NB4 (cell line): Measurements from ENCODE around the gene AP1G2.

Experiments
- DNase-seq: peaks from one replicate; pipeline ENCODE4 v3.0.0; 2010; ENCODE audit warnings: low read depth
- H3K4me3 ChIP-seq: one replicate; pipeline ENCODE4 v1.5.1; 2011; ENCODE audit warnings: mild to moderate bottlenecking, low read depth, low read length, moderate library complexity
- CTCF ChIP-seq: IDR thresholded peaks from one replicate; pipeline ENCODE4 v1.5.1; 2012; ENCODE audit warnings: low read depth, low read length
- MAX ChIP-seq: IDR thresholded peaks from 2 replicates; pipeline ENCODE4 v1.6.1; 2011; ENCODE audit warnings: low read depth, low read length
- MYC ChIP-seq: IDR thresholded peaks from 2 replicates; pipeline ENCODE4 v1.6.1; 2011; ENCODE audit warnings: low read depth, low read length
- POLR2A ChIP-seq: IDR thresholded peaks from 2 replicates; pipeline ENCODE4 v1.6.1; 2011; ENCODE audit warnings: mild to moderate bottlenecking; ENCODE audit not compliant: insufficient read length; ENCODE audit errors: extremely low read depth

AP1G2 gene

GRCh38 chr14:23546450-23547035 is 21.0 kb downstream of the AP1G2 start:
- no peak for DNase-seq
- no peak overlapping the region for H3K4me3 ChIP-seq
- no peak for TF ChIP-seq MYC
- TF ChIP-seq POLR2A = no peak
- no peak for TF ChIP-seq MAX
- no peak for TF ChIP-seq CTCF

- no peak for DNase-seq
- TF ChIP-seq MYC (no peak), MAX (no peak), POLR2A (no peak), CTCF (no peak)
- H3K4me3 ChIP-seq = no peak overlapping the region
Observed at GRCh38 chr14:23545740-23546365, 21.7 kb downstream of the AP1G2 start.

GRCh38 chr14:23544511-23545447 is 22.8 kb downstream of the AP1G2 start:
- TF ChIP-seq POLR2A (no peak), MAX (no peak), CTCF (no peak), MYC (no peak)
- H3K4me3 ChIP-seq = no peak overlapping the region
- peak; percentile 33 for DNase-seq

GRCh38 chr14:23543403-23543802 is 24.2 kb downstream of the AP1G2 start:
- H3K4me3 ChIP-seq = no peak overlapping the region
- no peak for TF ChIP-seq MYC
- no peak for TF ChIP-seq POLR2A
- TF ChIP-seq CTCF = no peak
- no peak for TF ChIP-seq MAX
- no peak for DNase-seq

- no peak for TF ChIP-seq MYC
- no peak for TF ChIP-seq CTCF
- no peak overlapping the region for H3K4me3 ChIP-seq
- DNase-seq = no peak
Observed at GRCh38 chr14:23542261-23542660, 25.3 kb downstream of the AP1G2 start.
